Psoas muscle (tissue), 8 donors: Measurements from ENCODE around the gene EPN3. TPM values are rescaled to one million over a fixed set of nuclear protein-coding genes. Genes with fewer than 3 reads are reported as not detected.

Experiments used
- ATAC-seq, 4 donors: fragments of 200-7000 bp; cut with Tn5 transposase; one replicate each; pipeline ENCODE4 v1.9.1; 2020; ENCODE audit warnings: moderate library complexity in 3 of 4, mild to moderate bottlenecking in 2 of 4
- DNase-seq, 2 donors: peaks; one replicate each; pipeline ENCODE4 v3.0.0-alpha.2; 2020
- H3K27ac ChIP-seq: fragments of 200-600 bp; one replicate; pipeline ENCODE4 v1.8.0; 2022
- H3K27me3 ChIP-seq, 3 donors: fragments of 200-600 bp in 1 of 3; one replicate each; pipeline versions ENCODE4 v1.6.1 to v1.8.0; 2013 to 2022; ENCODE audit warnings: low read length in 2 of 3, mild to moderate bottlenecking in 2 of 3, moderate library complexity in 1 of 3; ENCODE audit not compliant: insufficient read depth in 3 of 3
- H3K36me3 ChIP-seq, 2 donors: fragments of 200-600 bp in 1 of 2; one replicate each; pipeline versions ENCODE4 v1.6.1 to v1.8.0; 2013 to 2022; ENCODE audit warnings: low read depth in 1 of 2, mild to moderate bottlenecking in 1 of 2, moderate library complexity in 1 of 2; ENCODE audit not compliant: insufficient read depth in 1 of 2
- H3K4me1 ChIP-seq: fragments of 200-600 bp; one replicate; pipeline ENCODE4 v1.8.0; 2022
- H3K4me3 ChIP-seq: fragments of 200-600 bp; one replicate; pipeline ENCODE4 v1.8.0; 2022; ENCODE audit warnings: mild to moderate bottlenecking
- H3K9me3 ChIP-seq: fragments of 200-600 bp; one replicate; pipeline ENCODE4 v1.8.0; 2022
- CTCF ChIP-seq: fragments of 200-600 bp; IDR thresholded peaks from one replicate; pipeline ENCODE4 v1.8.0; 2022; ENCODE audit warnings: antibody characterized with exemption
- WGBS, 3 donors: extraction: QIAGEN DNeasy Blood & Tissue Kit; methylation state at CpG; one replicate each; pipeline versions ENCODE4 v1.1.6 to v1.1.7; 2013; 5-methylcytosine and 5-hydroxymethylcytosine counted together
- intact Hi-C, 2 donors: fragments of 100-400 bp; cut with DNase I; formaldehyde crosslinking; loops; one replicate each; pipeline versions ENCODE4 v1.11.0 to v1.14.2; 2022
- polyA plus RNA-seq, 3 donors: library from polyadenylated mRNA; stranded (reverse); fragments of 200-250 nt; gene quantifications; one replicate each; pipeline ENCODE4 v1.2.3, GENCODE V29; 2013
- total RNA-seq, 4 donors: library from RNA; stranded (reverse); fragmentation: NEBNext Ultra II Directional in 2 of 4; extraction: Animal tissue kit (Norgen Biotek cat#: 25700) in 2 of 4; gene quantifications; one replicate each; pipeline versions ENCODE4 v1.2.1 to v1.2.4, GENCODE V29; 2021 to 2023
- donor health status: healthy with polysubstance abuse.
- donor health status: DM: no; HTN: no; CAD: no; lungs with moderate emphysema.
- donor health status: Bipolar disorder and iron deficiency.
- donor health status: healthy.
- donor health status: DM: yes; HTN: yes; CAD: no.
- donor health status: DM: no; HTN: no; CAD: no.
- donor health status: DM: no; HTN: no; CAD: no.
- donor health status: DM: yes; HTN: yes; CAD: no.

EPN3 gene
- total and polyA plus RNA-seq, 7 donors: 0.03 to 0.15 (median 0.12) TPM; not detected in 4

GRCh38 chr17:50589095-50589705, 56.7 kb downstream of the EPN3 start:
- no peak for DNase-seq
- WGBS, 3 donors: 50 to 57% (median 51%) methylated on average over 10 of the region's 10 CpGs
- Histone ChIP-seq H3K27me3 (no peaks in the 10 kb centered on the region), H3K9me3 (no peaks in the 10 kb centered on the region), H3K36me3 (no peaks in the 10 kb centered on the region), H3K4me1 (peaks cover 3% of the 10 kb centered on the region), H3K4me3 (no peak overlapping the region), H3K27ac (no peak overlapping the region)
- no peak for ATAC-seq
- TF ChIP-seq CTCF: no peak
- intact Hi-C loops: no loop called here

GRCh38 chr17:50590946-50591737, 58.6 kb downstream of the EPN3 start:
- intact Hi-C loops: no loop called here
- Histone ChIP-seq H3K4me1 (peaks cover 3% of the 10 kb centered on the region), H3K9me3 (no peaks in the 10 kb centered on the region), H3K27me3 (peaks cover 0 to 3% (median 0%) of the 10 kb centered on the region in 3 donors), H3K36me3 (no peaks in the 10 kb centered on the region), H3K27ac (no peak overlapping the region), H3K4me3 (no peak overlapping the region)
- TF ChIP-seq CTCF: no peak
- WGBS, 3 donors: 96 to 98% (median 96%) methylated on average over 23 to 24 of the region's 24 CpGs
- ATAC-seq: no peak
- no peak for DNase-seq

- no peak for ATAC-seq
- peaks cover 0 to 3% (median 0%) of the 10 kb centered on the region in 3 donors for H3K27me3 ChIP-seq
- H3K4me1 ChIP-seq: peaks cover 3% of the 10 kb centered on the region
- intact Hi-C loops: no loop called here
- no peak for TF ChIP-seq CTCF
- H3K36me3 ChIP-seq: no peaks in the 10 kb centered on the region
- 73 to 76% (median 75%) methylated on average over 9 to 10 of the region's 10 CpGs for WGBS, 3 donors
- DNase-seq: no peak
- no peak overlapping the region for H3K27ac ChIP-seq
- no peak overlapping the region for H3K4me3 ChIP-seq
- no peaks in the 10 kb centered on the region for H3K9me3 ChIP-seq
These were observed 60.8 kb downstream of the EPN3 start for GRCh38 chr17:50593321-50593720.

Other genes with a start within 250 kb of the EPN3 start
- 1 to 10 TPM; 3.4 to 6.1 (median 4.3) TPM for gene XYLT2, start 186.6 kb upstream of the EPN3 start, total RNA-seq
- 1 to 10 TPM; 2.8 to 6.3 (median 3.2) TPM for gene XYLT2, start 186.6 kb upstream of the EPN3 start, polyA plus RNA-seq
- gene MRPL27, start 159.6 kb upstream of the EPN3 start, total RNA-seq: 100 to 1,000 TPM in 2 of 4 donors, 10 to 100 TPM in 2; 70.7 to 133 (median 95.3) TPM
- gene MRPL27, start 159.6 kb upstream of the EPN3 start, polyA plus RNA-seq: 100 to 1,000 TPM; 128 to 468 (median 281) TPM
- under 1 TPM in 2 of 4 donors, not detected in 2; 0.15 to 0.32 TPM for gene EME1, start 159.5 kb upstream of the EPN3 start, total RNA-seq
- under 1 TPM; 0.06 to 0.39 (median 0.29) TPM for gene EME1, start 159.5 kb upstream of the EPN3 start, polyA plus RNA-seq
- gene LRRC59, start 135.2 kb upstream of the EPN3 start, total RNA-seq: 10 to 100 TPM; 15.9 to 53.9 (median 44.7) TPM
- 100 to 1,000 TPM in 1 of 3 donors, 10 to 100 TPM in 2; 40.8 to 122 (median 90.2) TPM for gene LRRC59, start 135.2 kb upstream of the EPN3 start, polyA plus RNA-seq
- 10 to 100 TPM; 14.4 to 72.3 (median 44.7) TPM for gene ACSF2, start 106.5 kb upstream of the EPN3 start, total RNA-seq
- gene ACSF2, start 106.5 kb upstream of the EPN3 start, polyA plus RNA-seq: 10 to 100 TPM; 17.0 to 69.7 (median 19.6) TPM
- gene CHAD, start 63.9 kb upstream of the EPN3 start, total RNA-seq: under 1 TPM in 3 of 4 donors, not detected in 1; 0.32 to 0.76 (median 0.44) TPM
- under 1 TPM in 2 of 3 donors, not detected in 1; 0.09 to 0.42 TPM for gene CHAD, start 63.9 kb upstream of the EPN3 start, polyA plus RNA-seq
- 10 to 100 TPM; 44.1 to 60.4 (median 50.0) TPM for gene RSAD1, start 53.9 kb upstream of the EPN3 start, total RNA-seq
- 10 to 100 TPM; 34.3 to 63.2 (median 52.4) TPM for gene RSAD1, start 53.9 kb upstream of the EPN3 start, polyA plus RNA-seq
- gene MYCBPAP, start 24.3 kb upstream of the EPN3 start, total RNA-seq: under 1 TPM in 3 of 4 donors, not detected in 1; 0.27 to 0.99 (median 0.52) TPM
- under 1 TPM in 2 of 3 donors, not detected in 1; 0.05 TPM for gene MYCBPAP, start 24.3 kb upstream of the EPN3 start, polyA plus RNA-seq
- 10 to 100 TPM; 16.7 to 25.8 (median 21.9) TPM for gene SPATA20, start 14.4 kb downstream of the EPN3 start, total RNA-seq
- 1 to 10 TPM; 4.8 to 9.7 (median 5.4) TPM for gene SPATA20, start 14.4 kb downstream of the EPN3 start, polyA plus RNA-seq
- under 1 TPM in 3 of 4 donors, not detected in 1; 0.02 to 0.24 (median 0.17) TPM for gene CACNA1G, start 28.0 kb downstream of the EPN3 start, total RNA-seq
- gene CACNA1G, start 28.0 kb downstream of the EPN3 start, polyA plus RNA-seq: under 1 TPM in 2 of 3 donors, not detected in 1; 0.04 TPM
- gene ABCC3, start 102.1 kb downstream of the EPN3 start, total RNA-seq: 1 to 10 TPM in 2 of 4 donors, under 1 TPM in 2; 0.36 to 1.6 (median 0.94) TPM
- 1 to 10 TPM in 1 of 3 donors, under 1 TPM in 2; 0.39 to 1.2 (median 0.45) TPM for gene ABCC3, start 102.1 kb downstream of the EPN3 start, polyA plus RNA-seq
- 100 to 1,000 TPM in 3 of 4 donors, 10 to 100 TPM in 1; 91.8 to 132 (median 112) TPM for gene ANKRD40, start 175.2 kb downstream of the EPN3 start, total RNA-seq
- gene ANKRD40, start 175.2 kb downstream of the EPN3 start, polyA plus RNA-seq: 100 to 1,000 TPM in 1 of 3 donors, 10 to 100 TPM in 2; 42.6 to 155 (median 46.6) TPM
- 10 to 100 TPM; 25.4 to 55.9 (median 49.9) TPM for gene LUC7L3, start 186.9 kb downstream of the EPN3 start, total RNA-seq
- gene LUC7L3, start 186.9 kb downstream of the EPN3 start, polyA plus RNA-seq: 100 to 1,000 TPM in 1 of 3 donors, 10 to 100 TPM in 2; 33.4 to 108 (median 49.2) TPM
- not detected for gene ANKRD40CL, start 234.8 kb downstream of the EPN3 start, total RNA-seq
- gene ANKRD40CL, start 234.8 kb downstream of the EPN3 start, polyA plus RNA-seq: not detected